Measurements from ENCODE around the gene FOLH1. TPM values are rescaled to one million over a fixed set of nuclear protein-coding genes. Genes with fewer than 3 reads are reported as not detected.
A peak's percentile ranks its signal among the peaks of the same experiment; 100 is the strongest.
"Not testable (repeated sequence)": the region's sequence is repeated elsewhere in the genome, so short reads cannot be mapped to it uniquely, and the experiment has no call there.

The FOLH1 gene
- total RNA-seq, result 6.1 TPM

- peak; percentile 82 for DNase-seq
Observed at GRCh38 chr11:49208006-49208721, at the start of gene FOLH1. TSS of gene FOLH1 (minus strand) at chr11:49208602. CDS start at chr11:49208409, 193 bp downstream.

GRCh38 chr11:49255148-49255547, 46.7 kb upstream of the FOLH1 start:
- not testable (repeated sequence) for DNase-seq

GRCh38 chr11:49251212-49251611, 42.8 kb upstream of the FOLH1 start:
- DNase-seq, result not testable (repeated sequence)

- DNase-seq, result not testable (repeated sequence)
Observed at GRCh38 chr11:49250398-49251115, 42.2 kb upstream of the FOLH1 start.

- not testable (repeated sequence) for DNase-seq
Observed at GRCh38 chr11:49249363-49249762, 41.0 kb upstream of the FOLH1 start.

- not testable (repeated sequence) for DNase-seq
Observed at GRCh38 chr11:49233685-49234084, 25.3 kb upstream of the FOLH1 start.

- not testable (repeated sequence) for DNase-seq
Observed at GRCh38 chr11:49233019-49233418, 24.6 kb upstream of the FOLH1 start.

GRCh38 chr11:49231725-49232124, 23.3 kb upstream of the FOLH1 start:
- DNase-seq, result not testable (repeated sequence)

- peak; percentile 15 for DNase-seq
Observed at GRCh38 chr11:49230534-49230933, 22.1 kb upstream of the FOLH1 start.

GRCh38 chr11:49230001-49230400, 21.6 kb upstream of the FOLH1 start:
- DNase-seq, result not testable (repeated sequence)

- DNase-seq, result peak; percentile 2
Observed at GRCh38 chr11:49229136-49229535, 20.7 kb upstream of the FOLH1 start.

GRCh38 chr11:49225255-49225785, 16.9 kb upstream of the FOLH1 start:
- DNase-seq, result peak; percentile 29

GRCh38 chr11:49221112-49221511, 12.7 kb upstream of the FOLH1 start:
- DNase-seq, result no peak

- DNase-seq, result no peak
Observed at GRCh38 chr11:49213026-49213560, 4.7 kb upstream of the FOLH1 start.

GRCh38 chr11:49206999-49207398, 1.4 kb downstream of the FOLH1 start:
- not testable (repeated sequence) for DNase-seq

GRCh38 chr11:49202287-49202976, 6.0 kb downstream of the FOLH1 start:
- no peak for DNase-seq

- not testable (repeated sequence) for DNase-seq
Observed at GRCh38 chr11:49196775-49197174, 11.6 kb downstream of the FOLH1 start.

GRCh38 chr11:49196002-49196401, 12.4 kb downstream of the FOLH1 start:
- DNase-seq, result not testable (repeated sequence)

GRCh38 chr11:49190287-49190686, 18.1 kb downstream of the FOLH1 start:
- not testable (repeated sequence) for DNase-seq

- DNase-seq, result not testable (repeated sequence)
Observed at GRCh38 chr11:49186225-49186624, 22.2 kb downstream of the FOLH1 start.

- DNase-seq, result not testable (repeated sequence)
Observed at GRCh38 chr11:49185597-49185996, 22.8 kb downstream of the FOLH1 start.

- not testable (repeated sequence) for DNase-seq
Observed at GRCh38 chr11:49184756-49185155, 23.6 kb downstream of the FOLH1 start.

Measured in tongue (tissue), 2 donors.